DND-41 (cell line): ENCODE results near the gene RIMBP3B.
A peak's percentile ranks its signal among the peaks of the same experiment; 100 is the strongest.
"Not testable (repeated sequence)": the region's sequence is repeated elsewhere in the genome, so short reads cannot be mapped to it uniquely, and the experiment has no call there.

Source experiments
- ATAC-seq: fragments of 200-7000 bp; cut with Tn5 transposase; 3 replicates; pipeline ENCODE4 v1.9.1; 2021; ENCODE audit warnings: low read depth; ENCODE audit not compliant: insufficient read depth
- DNase-seq: peaks from one replicate; pipeline ENCODE4 v3.0.0-alpha.2; 2020
- H2AFZ ChIP-seq: 2 replicates; pipeline ENCODE4 v1.6.0; 2012; ENCODE audit warnings: low read depth, low read length
- H3K27ac ChIP-seq: 2 replicates; pipeline ENCODE4 v1.5.1; 2012; ENCODE audit warnings: low read length, inconsistent platforms
- H3K27me3 ChIP-seq: fragments of 200-600 bp; sonication (generic); 2 replicates; pipeline ENCODE4 v1.6.0; 2012; ENCODE audit warnings: low read length, mild to moderate bottlenecking, inconsistent platforms; ENCODE audit not compliant: insufficient read depth, poor library complexity
- H3K36me3 ChIP-seq: 2 replicates; pipeline ENCODE4 v1.5.1; 2012; ENCODE audit warnings: low read length, inconsistent platforms; ENCODE audit not compliant: insufficient read depth
- H3K4me1 ChIP-seq: 2 replicates; pipeline ENCODE4 v1.5.1; 2012; ENCODE audit warnings: mild to moderate bottlenecking, low read length; ENCODE audit not compliant: insufficient read depth
- H3K4me2 ChIP-seq: 2 replicates; pipeline ENCODE4 v1.6.0; 2012; ENCODE audit warnings: mild to moderate bottlenecking, moderate library complexity, low read length, inconsistent platforms; ENCODE audit not compliant: insufficient read depth
- H3K4me3 ChIP-seq, 2 experiments: fragments of 200-600 bp in 1 of 2; shearing (Covaris generic) in 1 of 2; 2 replicates each; pipeline ENCODE4 v1.5.1; 2012 to 2016; ENCODE audit warnings: inconsistent platforms in 2 of 2, low read length in 2 of 2, mild to moderate bottlenecking in 2 of 2, low read depth in 1 of 2, moderate library complexity in 1 of 2
- H3K79me2 ChIP-seq: 2 replicates; pipeline ENCODE4 v1.6.0; 2012; ENCODE audit warnings: low read length, inconsistent platforms; ENCODE audit not compliant: insufficient read depth
- H3K9ac ChIP-seq: 2 replicates; pipeline ENCODE4 v1.6.0; 2012; ENCODE audit warnings: low read depth, mild to moderate bottlenecking, inconsistent platforms, low read length, moderate library complexity
- H3K9me3 ChIP-seq: 2 replicates; pipeline ENCODE4 v1.5.1; 2012; ENCODE audit warnings: low read length, moderate library complexity, mild to moderate bottlenecking, inconsistent platforms; ENCODE audit not compliant: insufficient read depth, severe bottlenecking
- H4K20me1 ChIP-seq: 2 replicates; pipeline ENCODE4 v1.6.0; 2012; ENCODE audit warnings: low read length; ENCODE audit not compliant: insufficient read depth

Gene RIMBP3B

GRCh38 chr22:21383701-21384467 lies at the start of gene RIMBP3B:
Gene RIMBP3B, plus strand, starts transcription at chr22:21383751. Its CDS starts 108 bp downstream, at chr22:21383859.
- peak; percentile 77 for ATAC-seq
- not testable (repeated sequence) for H4K20me1 ChIP-seq, H3K36me3 ChIP-seq, H3K4me3 ChIP-seq, H2AFZ ChIP-seq, H3K9ac ChIP-seq, H3K9me3 ChIP-seq, DNase-seq, H3K27ac ChIP-seq, H3K27me3 ChIP-seq, H3K4me1 ChIP-seq, H3K4me2 ChIP-seq, H3K79me2 ChIP-seq

- H3K9me3 ChIP-seq, H3K27ac ChIP-seq, ATAC-seq, H3K36me3 ChIP-seq, H2AFZ ChIP-seq, DNase-seq, H3K4me3 ChIP-seq, H3K9ac ChIP-seq, H4K20me1 ChIP-seq, H3K4me1 ChIP-seq, H3K27me3 ChIP-seq, H3K4me2 ChIP-seq, H3K79me2 ChIP-seq: not testable (repeated sequence)
Observed at GRCh38 chr22:21357527-21357926, 26.0 kb upstream of the RIMBP3B start.

GRCh38 chr22:21360525-21360924 lies 23.0 kb upstream of the RIMBP3B start:
- not testable (repeated sequence) for H3K36me3 ChIP-seq, H3K27me3 ChIP-seq, H3K79me2 ChIP-seq, H2AFZ ChIP-seq, H3K4me2 ChIP-seq, H3K4me1 ChIP-seq, H4K20me1 ChIP-seq, ATAC-seq, H3K9me3 ChIP-seq, H3K4me3 ChIP-seq, DNase-seq, H3K27ac ChIP-seq, H3K9ac ChIP-seq

GRCh38 chr22:21362473-21362872 lies 21.1 kb upstream of the RIMBP3B start:
- H3K27ac ChIP-seq, ATAC-seq, H2AFZ ChIP-seq, H3K36me3 ChIP-seq, H3K9me3 ChIP-seq, H3K4me1 ChIP-seq, H3K4me2 ChIP-seq, H3K4me3 ChIP-seq, H3K9ac ChIP-seq, H3K27me3 ChIP-seq, DNase-seq, H3K79me2 ChIP-seq, H4K20me1 ChIP-seq: not testable (repeated sequence)

- DNase-seq, H3K4me3 ChIP-seq, H3K9me3 ChIP-seq, H3K79me2 ChIP-seq, H3K4me2 ChIP-seq, H3K9ac ChIP-seq, H3K27ac ChIP-seq, H3K36me3 ChIP-seq, H3K4me1 ChIP-seq, ATAC-seq, H4K20me1 ChIP-seq, H3K27me3 ChIP-seq, H2AFZ ChIP-seq: not testable (repeated sequence)
Observed at GRCh38 chr22:21363061-21363460, 20.5 kb upstream of the RIMBP3B start.

GRCh38 chr22:21363803-21364202 lies 19.7 kb upstream of the RIMBP3B start:
- H3K9me3 ChIP-seq, ATAC-seq, H3K4me2 ChIP-seq, H3K27ac ChIP-seq, H3K4me3 ChIP-seq, H4K20me1 ChIP-seq, H3K79me2 ChIP-seq, H3K9ac ChIP-seq, H3K4me1 ChIP-seq, DNase-seq, H3K36me3 ChIP-seq, H2AFZ ChIP-seq, H3K27me3 ChIP-seq: not testable (repeated sequence)

- not testable (repeated sequence) for H3K4me2 ChIP-seq, H3K36me3 ChIP-seq, H3K4me3 ChIP-seq, H3K9ac ChIP-seq, H3K9me3 ChIP-seq, DNase-seq, ATAC-seq, H3K27ac ChIP-seq, H3K79me2 ChIP-seq, H3K27me3 ChIP-seq, H4K20me1 ChIP-seq, H2AFZ ChIP-seq, H3K4me1 ChIP-seq
Observed at GRCh38 chr22:21364362-21364761, 19.2 kb upstream of the RIMBP3B start.

- not testable (repeated sequence) for H3K27me3 ChIP-seq, H3K9ac ChIP-seq, H2AFZ ChIP-seq, H3K36me3 ChIP-seq, H3K9me3 ChIP-seq, DNase-seq, H3K27ac ChIP-seq, ATAC-seq, H3K4me1 ChIP-seq, H3K79me2 ChIP-seq, H3K4me3 ChIP-seq, H4K20me1 ChIP-seq, H3K4me2 ChIP-seq
Observed at GRCh38 chr22:21365337-21365736, 18.2 kb upstream of the RIMBP3B start.
